K562 (cell line): ENCODE measurements around the gene PLA2G7. TPM values are rescaled to one million over a fixed set of nuclear protein-coding genes. Genes with fewer than 3 reads are reported as not detected.

Experiments used
- CBFA2T3 ChIP-seq: fragments of 450-650 bp; IDR thresholded peaks from 2 replicates; pipeline ENCODE4 v1.6.1; 2017
- ILF3 ChIP-seq: fragments of 450-650 bp; IDR thresholded peaks from 2 replicates; pipeline ENCODE4 v1.6.1; 2018; ENCODE audit warnings: antibody characterized with exemption, mild to moderate bottlenecking, moderate library complexity, borderline replicate concordance
- KAT7 ChIP-seq: sonication (generic); formaldehyde crosslinking; IDR thresholded peaks from 2 replicates; pipeline ENCODE4 v1.8.0; 2022; ENCODE audit warnings: missing genetic modification reagents, mild to moderate bottlenecking, borderline replicate concordance
- KLF6 ChIP-seq: fragments of 250-450 bp; sonication (Bioruptor Pico); IDR thresholded peaks from 2 replicates; pipeline ENCODE4 v1.4.0; 2020; ENCODE audit warnings: mild to moderate bottlenecking, moderate library complexity, borderline replicate concordance
- NFYB ChIP-seq: IDR thresholded peaks from 2 replicates; pipeline ENCODE4 v1.6.1; 2011; ENCODE audit warnings: mild to moderate bottlenecking, moderate library complexity; ENCODE audit not compliant: insufficient read length; ENCODE audit errors: extremely low read depth
- PPARD ChIP-seq: fragments of 250-450 bp; sonication (Bioruptor Pico); IDR thresholded peaks from 2 replicates; pipeline ENCODE4 v1.8.0; 2022; ENCODE audit warnings: inconsistent platforms, mild to moderate bottlenecking, moderate library complexity
- PURB ChIP-seq: sonication (generic); formaldehyde crosslinking; IDR thresholded peaks from 2 replicates; pipeline ENCODE4 v1.9.0; 2021; ENCODE audit warnings: low read depth, mild to moderate bottlenecking, missing genetic modification reagents
- RERE ChIP-seq: sonication (generic); formaldehyde crosslinking; IDR thresholded peaks from 2 replicates; pipeline ENCODE4 v1.8.0; 2023; ENCODE audit warnings: missing genetic modification reagents, mild to moderate bottlenecking, borderline replicate concordance
- ZNF75A ChIP-seq: fragments of 450-650 bp; formaldehyde crosslinking; IDR thresholded peaks from 2 replicates; pipeline ENCODE4 v1.4.0; 2020; ENCODE audit warnings: mild to moderate bottlenecking
- polyA plus RNA-seq, 8 experiments: library from polyadenylated mRNA; depleted of rRNA in 4 of 8; stranded (reverse) in 5 of 8; unstranded in 3 of 8; fragments of >200 nt; fragmentation: Nextera tagmentation in 2 of 8; fragmentation: Illumina TruSeq in 1 of 8; extraction: Ambion mirVana in 2 of 8; extraction: Trizol in 1 of 8; gene quantifications; 2 replicates each; pipeline versions ENCODE4 v1.2.1 to v1.2.3, GENCODE V29; 2011 to 2014; ENCODE audit warnings: inconsistent platforms in 1 of 8, missing spikeins in 1 of 8
- total RNA-seq, 7 experiments: library from RNA; depleted of rRNA in 6 of 7; stranded (reverse); fragments of >200 nt in 6 of 7; fragmentation: Illumina TruSeq in 2 of 7; extraction: Trizol in 2 of 7; gene quantifications; 2 replicates each; pipeline versions ENCODE4 v1.2.1 to v1.2.3, GENCODE V29; 2011 to 2021; ENCODE audit warnings: low replicate concordance in 1 of 7
- TF ChIP-seq, protein P1 (sequence below): IDR thresholded peaks from 2 replicates; pipeline ENCODE4 v1.6.1; 2014; ENCODE audit warnings: antibody characterized with exemption

Gene PLA2G7
- total and polyA plus RNA-seq, 9 of the 15 experiments (the other 6 are each of a cell fraction or from before 2014, with no cell fraction given): not detected

GRCh38 chr6:46760925-46761324 lies 25.8 kb upstream of the PLA2G7 start (continued):
- TF ChIP-seq RERE (CRISPR knock-in tag): no peak
- TF ChIP-seq ZNF75A (CRISPR knock-in tag): no peak
- TF ChIP-seq CBFA2T3: no peak
- no peak for TF ChIP-seq NFYB
- no peak for TF ChIP-seq PURB (CRISPR knock-in tag)
- no peak for TF ChIP-seq PPARD
- TF ChIP-seq KAT7: no peak
- TF ChIP-seq, protein P1, sequence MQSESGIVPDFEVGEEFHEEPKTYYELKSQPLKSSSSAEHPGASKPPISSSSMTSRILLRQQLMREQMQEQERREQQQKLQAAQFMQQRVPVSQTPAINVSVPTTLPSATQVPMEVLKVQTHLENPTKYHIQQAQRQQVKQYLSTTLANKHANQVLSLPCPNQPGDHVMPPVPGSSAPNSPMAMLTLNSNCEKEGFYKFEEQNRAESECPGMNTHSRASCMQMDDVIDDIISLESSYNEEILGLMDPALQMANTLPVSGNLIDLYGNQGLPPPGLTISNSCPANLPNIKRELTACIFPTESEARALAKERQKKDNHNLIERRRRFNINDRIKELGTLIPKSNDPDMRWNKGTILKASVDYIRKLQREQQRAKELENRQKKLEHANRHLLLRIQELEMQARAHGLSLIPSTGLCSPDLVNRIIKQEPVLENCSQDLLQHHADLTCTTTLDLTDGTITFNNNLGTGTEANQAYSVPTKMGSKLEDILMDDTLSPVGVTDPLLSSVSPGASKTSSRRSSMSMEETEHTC: no peak
- TF ChIP-seq ILF3: no peak
- TF ChIP-seq KLF6: no peak
